Measurements from ENCODE around the gene LINC00305. TPM values are rescaled to one million over a fixed set of nuclear protein-coding genes. Genes with fewer than 3 reads are reported as not detected.

LINC00305 gene
- polyA plus RNA-seq (ENCODE audit: insufficient read length in 4 of 4): 1 to 10 TPM; 2.3 to 8.5 (median 3.6) TPM

DNA sequence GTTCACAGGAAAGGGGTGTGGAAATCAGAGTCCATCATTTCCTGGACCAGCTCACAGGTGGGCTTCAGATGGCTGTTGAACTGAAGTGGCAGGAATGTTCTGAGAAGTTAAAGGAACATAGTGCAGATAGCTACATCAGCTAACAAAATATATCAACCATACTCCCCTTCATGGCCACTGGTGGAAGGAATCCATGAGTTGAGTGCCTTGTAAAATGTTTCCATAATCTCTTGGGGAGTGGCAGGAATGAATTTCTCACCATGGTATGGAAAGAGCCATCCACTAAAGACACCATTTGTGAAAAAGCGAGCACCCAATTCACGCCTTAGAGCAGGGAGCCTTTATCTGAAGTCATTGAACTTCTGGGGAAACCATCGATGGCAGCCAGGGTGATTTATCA, at the start of gene LINC00305:
Gene LINC00305 (minus strand): TSS at position 101 of the 400 bp plus-strand sequence.
- no peak for DNase-seq (ENCODE audit: low read depth in 4 of 4, low spot score in 2 of 4)

DNA sequence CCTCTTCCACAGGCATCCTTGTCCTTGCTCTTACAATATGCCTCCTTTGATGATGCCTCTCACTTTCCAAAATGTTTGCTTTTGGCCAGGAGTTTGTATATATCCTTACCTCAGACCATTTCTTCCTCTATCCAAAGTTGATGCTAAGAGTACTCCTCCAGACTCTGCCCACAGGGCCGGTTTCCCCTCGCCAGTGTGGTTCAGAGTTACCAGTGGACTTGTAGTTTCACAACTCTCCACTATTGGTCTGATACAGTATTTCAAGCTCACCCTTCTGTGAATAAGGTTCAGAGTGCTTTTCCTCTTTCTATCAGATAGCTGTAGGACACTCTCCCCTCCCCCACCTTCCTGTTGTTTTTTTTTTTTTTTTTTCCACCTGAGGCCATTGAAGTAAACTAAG, 42.2 kb upstream of the LINC00305 start:
- DNase-seq (ENCODE audit: low read depth in 4 of 4, low spot score in 2 of 4): no peak

- DNase-seq (ENCODE audit: low read depth in 4 of 4, low spot score in 2 of 4): no peak
Measured at GRCh38 chr18:64185987-64186386, 37.1 kb upstream of the LINC00305 start.

DNA sequence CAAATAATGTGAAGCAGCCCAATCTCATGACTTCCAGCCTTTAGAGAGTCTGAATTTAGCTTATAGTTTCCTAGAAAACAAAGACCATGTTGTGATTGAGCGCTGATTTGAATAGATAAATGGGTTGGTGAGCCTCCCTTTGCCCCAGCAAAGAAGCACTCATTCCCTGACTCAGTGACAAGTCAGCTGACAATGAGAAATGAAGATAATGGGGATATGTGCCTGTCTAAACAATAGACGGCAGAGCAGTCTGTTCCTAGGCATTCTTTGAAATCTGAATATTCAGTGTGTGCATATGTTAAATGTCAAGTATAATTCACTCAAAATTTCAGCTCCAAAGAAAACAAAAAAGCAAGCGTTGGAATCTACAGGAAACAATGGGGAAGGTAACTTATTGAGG, 34.8 kb upstream of the LINC00305 start:
- no peak for DNase-seq (ENCODE audit: low read depth in 4 of 4, low spot score in 2 of 4)

GRCh38 chr18:64180617-64181016, 31.7 kb upstream of the LINC00305 start:
- DNase-seq (ENCODE audit: low read depth in 4 of 4, low spot score in 2 of 4): no peak

DNA sequence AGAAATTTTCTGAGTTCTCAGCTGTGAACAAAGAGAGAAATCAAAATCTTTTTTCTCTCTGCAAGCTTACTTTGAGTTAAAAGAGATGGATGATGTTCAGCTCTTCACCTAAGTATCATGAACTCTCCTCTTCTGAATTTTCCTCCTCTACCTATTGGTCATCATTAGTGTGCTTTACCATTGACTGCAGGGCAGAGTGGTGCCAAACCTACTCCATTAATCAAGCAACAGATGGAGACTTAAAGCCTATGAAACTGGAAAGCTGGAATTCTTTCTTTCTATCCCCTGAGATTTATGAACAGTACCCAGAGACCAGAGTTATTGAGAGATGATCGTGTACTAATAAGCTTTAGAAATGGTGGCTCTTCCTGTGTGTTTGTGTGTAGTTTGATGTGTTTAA, 31.3 kb upstream of the LINC00305 start:
- DNase-seq (ENCODE audit: low read depth in 4 of 4, low spot score in 2 of 4): no peak

DNA sequence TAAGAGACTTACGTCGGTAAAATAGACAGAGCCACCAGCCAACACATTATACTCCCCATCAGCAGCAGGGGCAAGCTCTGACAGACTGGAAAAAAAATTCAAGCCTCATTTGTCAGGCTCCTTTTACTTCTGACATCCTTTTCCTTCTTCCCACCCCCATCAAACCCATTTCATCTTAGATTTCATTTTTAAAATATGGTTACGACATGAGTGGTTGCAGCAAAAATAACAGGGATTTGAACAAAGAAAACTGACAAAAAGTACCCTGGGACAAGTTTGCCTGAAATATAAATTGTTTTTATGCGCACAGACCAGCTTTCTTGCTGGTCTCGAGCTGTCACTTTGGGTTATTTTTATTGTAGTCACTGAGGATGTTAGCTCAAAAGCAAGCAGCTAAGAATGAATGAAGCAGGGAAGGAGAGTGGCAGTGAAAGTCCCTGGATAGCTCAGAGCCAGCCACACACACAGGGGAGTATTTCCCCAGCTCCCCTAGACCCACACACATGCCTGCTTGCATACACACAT, 30.7 kb upstream of the LINC00305 start:
- DNase-seq (ENCODE audit: low read depth in 4 of 4, low spot score in 2 of 4): no peak

DNA sequence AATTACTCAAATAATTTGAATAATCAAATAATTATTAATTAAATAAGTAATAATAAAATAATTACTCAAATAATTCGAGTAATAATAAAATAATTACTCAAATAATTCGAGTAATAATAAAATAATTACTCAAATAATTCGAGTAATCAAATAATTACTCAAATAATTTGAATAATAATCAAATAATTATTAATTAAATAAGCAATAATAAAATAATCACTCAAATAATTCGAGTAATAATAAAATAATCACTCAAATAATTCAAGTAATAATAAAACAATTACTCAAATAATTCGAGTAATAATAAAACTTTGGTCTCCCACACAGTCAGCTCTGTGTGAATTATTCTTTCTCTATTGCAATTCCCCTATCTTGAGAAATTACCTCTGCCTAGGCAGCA, 30.0 kb upstream of the LINC00305 start:
- no peak for DNase-seq (ENCODE audit: low read depth in 4 of 4, low spot score in 2 of 4)

DNA sequence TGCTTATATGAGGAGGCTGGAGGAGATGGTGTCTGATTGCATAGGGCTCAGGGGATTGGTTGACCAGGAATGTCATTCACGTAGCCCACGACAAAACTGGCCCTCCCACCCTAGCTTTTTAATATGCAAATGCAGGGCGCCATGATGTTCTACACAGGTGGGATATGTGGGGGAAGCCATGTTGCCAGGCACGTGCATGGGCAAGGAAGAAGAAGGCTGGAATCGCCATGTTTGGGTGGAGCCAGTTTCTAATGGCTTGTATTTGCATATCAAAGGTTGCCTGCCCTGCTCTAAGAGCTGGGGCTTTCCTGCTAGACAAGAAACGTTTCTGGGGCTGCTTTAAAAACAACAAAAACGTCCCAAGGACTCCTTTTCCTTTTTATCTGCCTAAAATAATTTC, 26.5 kb upstream of the LINC00305 start:
- DNase-seq (ENCODE audit: low read depth in 4 of 4, low spot score in 2 of 4): no peak

- no peak for DNase-seq (ENCODE audit: low read depth in 4 of 4, low spot score in 2 of 4)
Measured at GRCh38 chr18:64171576-64171975, 22.7 kb upstream of the LINC00305 start.

GRCh38 chr18:64167408-64167925, 18.6 kb upstream of the LINC00305 start:
- no peak for DNase-seq (ENCODE audit: low read depth in 4 of 4, low spot score in 2 of 4)

DNA sequence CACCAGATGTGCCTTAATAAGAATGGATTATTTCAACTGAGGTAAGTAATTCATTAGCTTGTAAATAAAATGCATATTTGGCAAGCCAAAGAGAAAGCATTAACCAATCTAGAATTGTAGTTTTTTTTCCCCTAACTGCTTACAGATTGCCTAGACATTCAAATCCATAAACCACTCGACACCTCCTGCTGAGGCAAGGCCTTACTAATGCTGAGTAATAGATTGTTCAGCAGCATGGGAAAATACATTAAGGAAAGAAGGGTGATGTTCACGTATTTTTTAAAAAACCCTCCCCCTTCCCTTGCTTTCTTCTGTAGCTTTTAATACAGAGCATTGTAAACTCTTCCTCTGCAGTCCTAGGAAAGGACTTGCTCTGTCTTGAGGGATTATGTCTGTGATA, 17.0 kb upstream of the LINC00305 start:
- DNase-seq (ENCODE audit: low read depth in 4 of 4, low spot score in 2 of 4): no peak

DNA sequence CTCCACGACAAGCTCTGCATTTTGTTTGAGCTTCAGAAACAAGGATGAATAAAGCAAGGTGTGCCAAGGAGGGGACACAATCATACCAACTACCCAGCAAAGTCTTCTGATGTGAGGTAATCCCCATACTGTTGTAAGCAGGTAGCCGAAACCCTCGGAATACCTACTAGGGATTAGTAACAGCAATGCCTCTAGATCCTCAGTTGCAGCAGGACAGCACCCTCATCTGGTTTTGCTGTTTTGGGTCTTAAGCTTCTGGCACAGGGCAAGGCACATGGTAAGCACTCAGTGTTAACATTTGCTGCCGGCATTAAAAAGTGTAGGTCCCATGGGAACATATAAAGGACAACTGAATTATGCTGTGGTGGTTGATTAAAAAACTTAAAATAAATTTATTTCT, 16.0 kb upstream of the LINC00305 start:
- DNase-seq (ENCODE audit: low read depth in 4 of 4, low spot score in 2 of 4): no peak

GRCh38 chr18:64149916-64150438, 1.1 kb upstream of the LINC00305 start:
- DNase-seq (ENCODE audit: low read depth in 4 of 4, low spot score in 2 of 4): no peak

DNA sequence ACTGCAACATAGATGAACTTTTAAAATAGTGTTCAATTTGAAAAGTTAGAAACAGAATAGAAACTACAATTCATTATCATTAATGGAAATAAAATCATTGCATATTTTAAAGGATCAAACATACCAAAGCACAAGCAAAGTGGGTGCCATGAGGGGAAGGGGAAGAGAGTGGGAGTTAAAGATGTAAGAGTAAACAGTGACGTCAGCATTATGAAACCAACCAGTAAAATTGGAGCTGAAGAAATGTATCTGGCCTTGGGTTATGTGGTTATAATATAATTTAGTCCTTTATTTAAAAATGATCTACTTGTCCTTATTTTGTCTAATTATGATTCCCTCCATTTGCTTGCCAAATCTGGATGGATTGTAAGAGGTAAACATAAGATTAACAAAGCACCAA, 6.0 kb downstream of the LINC00305 start:
- DNase-seq (ENCODE audit: low read depth in 4 of 4, low spot score in 2 of 4): no peak

DNA sequence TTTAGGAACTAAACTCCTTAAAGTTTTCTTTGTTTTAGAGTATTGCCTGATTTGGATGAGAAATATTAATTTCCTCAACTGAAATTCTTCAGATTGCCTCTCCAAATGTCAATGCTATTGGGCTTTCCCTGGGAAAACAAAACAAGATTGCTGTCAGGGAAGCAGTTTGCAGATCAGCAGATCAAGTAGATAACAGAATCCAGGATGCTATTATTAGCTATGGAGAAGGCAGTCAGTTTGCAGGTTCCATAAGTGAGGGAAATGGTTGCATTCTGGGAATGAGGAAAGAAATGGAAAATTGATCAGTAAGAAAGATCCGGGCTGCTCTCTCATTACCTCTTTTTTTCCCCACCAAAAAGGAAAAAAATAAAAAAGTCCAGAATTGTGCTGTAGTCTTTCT, 11.0 kb downstream of the LINC00305 start:
- DNase-seq (ENCODE audit: low read depth in 4 of 4, low spot score in 2 of 4): no peak

DNA sequence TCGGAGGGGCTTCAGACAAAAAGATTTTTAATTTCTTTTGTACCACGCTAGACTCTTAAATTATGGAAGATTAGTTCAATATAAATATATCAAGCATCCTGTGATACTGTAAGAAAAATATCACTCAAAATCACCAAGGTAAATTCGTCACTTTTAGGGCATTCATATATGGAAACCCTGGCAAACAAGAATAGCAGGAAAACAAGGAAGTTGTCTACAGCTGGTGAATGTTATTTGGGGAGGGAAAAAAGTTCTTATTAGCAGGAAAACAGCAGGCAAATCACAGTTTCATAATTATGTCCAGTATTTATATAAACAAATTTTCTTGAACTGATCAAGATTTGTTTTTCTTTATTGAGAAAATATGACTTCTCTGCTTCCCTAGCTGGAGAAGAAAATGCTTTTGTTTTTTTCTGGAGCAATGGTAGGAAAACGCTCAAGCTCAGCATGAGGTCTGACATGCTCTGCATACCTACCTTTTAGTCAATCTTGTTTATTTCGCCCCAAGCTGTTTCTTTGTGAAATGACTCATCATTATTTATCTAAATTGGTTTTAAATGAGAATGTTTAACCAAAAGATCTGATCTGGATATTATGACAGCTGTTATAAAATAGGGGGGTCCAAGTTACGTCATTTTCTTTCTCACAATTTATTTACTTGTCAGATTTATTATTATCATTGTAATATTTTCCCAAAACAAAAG, 14.7 kb downstream of the LINC00305 start:
- no peak for DNase-seq (ENCODE audit: low read depth in 4 of 4, low spot score in 2 of 4)

GRCh38 chr18:64132871-64133270, 16.0 kb downstream of the LINC00305 start:
- no peak for DNase-seq (ENCODE audit: low read depth in 4 of 4, low spot score in 2 of 4)

DNA sequence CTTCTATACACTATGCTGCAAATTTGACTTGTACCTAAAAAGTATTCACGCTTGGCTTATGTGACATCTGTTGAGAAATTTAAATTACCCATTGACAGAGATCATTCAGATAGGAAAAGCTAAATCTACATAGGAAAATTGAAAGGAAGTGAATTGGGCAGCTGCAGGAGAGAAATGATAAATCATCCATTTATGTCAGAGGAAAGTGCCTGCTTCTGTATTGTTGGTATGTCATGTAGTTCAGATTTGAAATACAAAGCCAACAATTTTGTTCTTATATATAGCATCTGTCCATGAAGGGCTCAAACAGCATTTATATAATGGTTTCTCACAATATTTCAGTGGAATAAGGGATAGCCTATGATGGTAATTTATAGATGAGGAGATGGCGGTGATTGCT, 17.6 kb downstream of the LINC00305 start:
- no peak for DNase-seq (ENCODE audit: low read depth in 4 of 4, low spot score in 2 of 4)

- no peak for DNase-seq (ENCODE audit: low read depth in 4 of 4, low spot score in 2 of 4)
Measured at GRCh38 chr18:64127172-64127571, 21.7 kb downstream of the LINC00305 start.

DNA sequence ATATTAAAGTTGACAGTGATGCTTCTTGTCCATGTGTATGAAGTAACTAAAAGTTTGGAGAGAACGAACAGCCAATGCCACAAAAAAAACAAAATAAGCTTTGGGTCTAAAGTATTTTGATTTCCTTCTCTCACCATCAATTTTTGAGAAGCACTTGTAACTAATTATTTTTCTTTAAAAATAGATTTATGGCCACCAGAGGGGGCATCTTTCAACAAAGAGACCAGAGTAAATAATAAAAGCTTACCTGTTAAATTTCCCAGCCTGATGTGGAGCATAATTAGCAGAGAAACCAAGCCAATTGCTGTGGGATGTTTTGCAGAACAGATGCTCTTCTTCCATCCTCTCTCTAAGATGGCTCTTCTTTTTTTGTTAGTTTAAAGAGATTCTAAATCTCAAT, 29.0 kb downstream of the LINC00305 start:
- DNase-seq (ENCODE audit: low read depth in 4 of 4, low spot score in 2 of 4): no peak

- DNase-seq (ENCODE audit: low read depth in 4 of 4, low spot score in 2 of 4): no peak
Measured at GRCh38 chr18:64118406-64118805, 30.5 kb downstream of the LINC00305 start.

All from left renal cortex interstitium (tissue), 4 donors.